CD4-positive, alpha-beta T cell treated with Interleukin-12 subunit alpha and Interleukin-12 subunit beta, for 1 hour (primary cell): ENCODE data around the gene MIOX.

Experiments
- DNase-seq: peaks from one replicate; pipeline ENCODE4 v3.0.0-alpha.2; 2020

Gene MIOX

DNA sequence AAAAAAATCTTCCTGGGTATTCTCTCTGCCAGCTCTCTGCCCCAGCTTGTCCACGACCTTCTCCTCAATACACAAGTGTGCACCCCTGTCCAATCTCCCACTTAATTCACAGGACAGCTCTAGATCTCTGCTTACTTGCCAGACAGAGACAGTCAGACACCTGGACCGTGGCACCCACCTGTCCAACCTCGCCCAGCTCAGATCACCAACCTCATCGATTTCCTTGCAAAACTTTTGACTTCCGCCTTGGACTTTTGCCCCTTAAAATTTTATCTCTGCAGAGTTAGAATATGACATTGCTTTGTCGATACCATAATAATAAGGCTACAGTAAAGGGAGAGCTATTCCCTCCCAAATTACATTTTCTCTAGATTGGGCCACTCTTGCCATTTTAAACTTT, 10.4 kb downstream of the MIOX start:
- no peak for DNase-seq

- DNase-seq: peak; percentile 81
Observed at GRCh38 chr22:50498322-50498890, 11.7 kb downstream of the MIOX start.

GRCh38 chr22:50500452-50500851, 13.8 kb downstream of the MIOX start:
- no peak for DNase-seq

DNA sequence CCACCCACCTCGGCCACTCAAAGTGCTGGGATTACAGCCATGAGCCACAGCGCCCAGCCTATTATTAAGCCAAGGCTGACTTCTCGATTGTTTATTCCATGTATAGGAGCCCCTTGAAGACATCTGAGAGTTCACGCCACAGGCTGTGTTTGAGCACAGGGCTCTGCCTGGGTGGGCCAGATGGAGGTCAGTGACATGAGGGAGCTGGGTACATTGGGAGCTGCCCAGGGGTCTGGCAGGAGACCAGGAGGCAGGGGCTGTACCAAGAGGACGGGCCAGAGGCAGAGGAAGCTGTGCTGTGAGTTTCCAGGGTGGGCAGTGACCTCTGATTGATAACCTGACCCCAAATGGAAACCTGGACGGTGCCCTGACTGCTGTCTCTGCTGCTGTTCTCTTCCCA, 15.4 kb downstream of the MIOX start:
- no peak for DNase-seq

DNA sequence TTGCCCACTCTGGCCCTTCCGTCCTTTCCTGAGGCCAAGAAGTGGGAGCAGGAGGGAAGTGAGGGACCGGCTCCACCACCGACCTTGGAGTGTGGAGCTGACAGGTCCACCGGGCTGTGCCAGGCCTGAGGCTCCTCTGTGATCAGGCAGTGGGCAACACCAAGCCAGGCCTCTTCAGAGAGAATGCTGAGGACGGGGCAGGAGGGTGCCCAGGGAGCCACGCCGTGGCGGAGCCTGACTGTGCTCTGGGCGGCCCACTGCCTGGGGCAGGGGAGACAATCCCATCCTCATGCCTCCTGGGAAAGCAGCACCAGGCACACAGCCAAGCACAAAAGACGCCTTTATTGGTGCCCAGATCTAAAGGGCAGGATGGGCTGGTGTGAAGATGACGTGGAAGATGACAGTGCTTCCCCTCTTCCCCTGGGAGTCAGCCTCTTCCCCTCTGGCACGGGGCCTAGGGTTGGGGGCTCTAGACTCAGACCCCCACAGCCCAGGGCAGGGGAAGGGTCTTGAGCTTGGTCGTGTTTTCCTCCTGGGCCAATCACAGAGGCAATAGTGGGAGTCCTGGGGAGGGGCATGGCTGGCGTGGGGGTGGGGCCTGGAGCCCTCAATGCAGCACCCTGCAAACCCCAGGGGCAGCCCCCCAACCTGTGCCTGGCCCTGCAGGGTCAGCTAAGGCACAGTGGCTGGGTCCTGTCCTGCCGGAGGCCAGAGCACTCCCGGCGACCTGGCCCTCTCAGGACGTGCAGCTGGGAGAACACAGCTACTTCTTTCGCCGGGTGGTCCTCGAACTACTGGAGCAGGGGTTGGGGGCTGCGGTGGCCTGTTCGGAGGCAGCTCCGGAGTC, 16.2 kb downstream of the MIOX start:
- DNase-seq: no peak

DNA sequence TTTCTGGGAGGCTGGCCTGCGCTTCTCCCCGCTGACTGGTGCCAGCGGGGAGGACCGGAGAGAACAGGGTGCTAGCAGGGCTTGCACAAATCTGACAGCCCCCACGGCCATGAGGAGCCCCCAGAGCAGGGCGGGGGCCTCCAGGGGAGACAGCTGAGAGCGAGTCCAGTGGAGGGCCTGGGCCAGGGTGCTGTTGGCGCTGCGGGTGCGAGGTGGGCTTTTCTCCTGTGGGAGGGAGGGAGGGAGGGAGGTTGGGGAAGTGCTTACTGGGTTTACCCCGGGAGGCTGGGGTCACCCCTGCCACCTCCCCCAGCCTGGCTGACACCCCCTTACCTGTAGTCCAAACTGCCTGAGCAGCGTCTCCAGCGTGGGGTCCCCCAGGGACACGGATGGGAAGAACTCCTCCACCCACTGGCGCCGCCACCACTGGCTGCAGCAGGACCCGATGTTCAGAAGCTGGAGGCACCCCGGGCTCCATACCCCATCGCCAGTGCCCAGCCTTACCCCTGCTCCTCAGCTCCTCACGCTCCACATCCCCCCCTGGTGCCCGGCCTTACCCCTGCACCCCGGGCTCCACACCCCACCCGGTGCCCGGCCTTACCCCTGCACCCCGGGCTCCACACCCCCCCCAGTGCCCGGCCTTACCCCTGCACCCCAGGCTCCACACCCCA, 17.0 kb downstream of the MIOX start:
- no peak for DNase-seq

DNA sequence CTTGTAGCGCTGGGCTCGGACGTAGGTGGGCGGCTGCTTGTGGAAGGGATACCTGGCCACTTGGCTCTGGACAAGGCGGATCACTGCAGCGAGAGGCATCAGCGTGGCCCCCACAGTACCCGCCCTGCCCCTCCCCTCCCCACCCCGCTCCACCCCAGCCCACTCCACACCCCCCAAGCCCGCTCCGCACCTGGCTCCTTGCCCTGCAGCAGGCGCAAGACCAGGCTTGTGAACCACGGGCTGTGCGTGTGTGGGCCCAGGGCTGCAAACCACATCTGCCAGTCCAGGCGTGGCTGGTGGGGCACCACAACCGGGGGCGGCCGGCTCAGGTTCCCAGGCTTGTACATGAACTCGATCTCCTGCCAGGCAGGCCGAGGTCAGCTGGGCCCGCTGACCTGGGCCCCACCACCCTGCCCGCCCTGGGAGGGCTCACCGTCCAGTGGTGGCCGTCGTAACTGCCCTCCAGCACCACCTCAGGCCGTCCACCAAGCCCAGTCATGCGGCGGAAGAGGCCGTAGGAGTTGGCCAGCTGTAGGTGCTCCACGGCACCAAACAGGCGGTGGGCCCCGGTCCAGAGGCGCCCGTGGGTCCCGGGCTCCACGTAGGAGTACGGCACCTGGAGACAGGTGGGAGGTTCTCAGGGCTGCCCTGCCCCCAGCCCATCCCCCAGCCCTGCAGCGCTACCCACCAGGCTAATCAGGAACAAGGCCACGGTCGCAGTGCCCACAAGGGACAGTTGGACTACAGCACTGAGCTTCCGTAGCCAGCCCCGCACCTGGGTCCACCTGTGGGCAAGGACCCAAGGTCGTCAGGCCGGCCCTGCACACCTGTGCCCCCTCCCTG, 17.9 kb downstream of the MIOX start:
- no peak for DNase-seq

DNA sequence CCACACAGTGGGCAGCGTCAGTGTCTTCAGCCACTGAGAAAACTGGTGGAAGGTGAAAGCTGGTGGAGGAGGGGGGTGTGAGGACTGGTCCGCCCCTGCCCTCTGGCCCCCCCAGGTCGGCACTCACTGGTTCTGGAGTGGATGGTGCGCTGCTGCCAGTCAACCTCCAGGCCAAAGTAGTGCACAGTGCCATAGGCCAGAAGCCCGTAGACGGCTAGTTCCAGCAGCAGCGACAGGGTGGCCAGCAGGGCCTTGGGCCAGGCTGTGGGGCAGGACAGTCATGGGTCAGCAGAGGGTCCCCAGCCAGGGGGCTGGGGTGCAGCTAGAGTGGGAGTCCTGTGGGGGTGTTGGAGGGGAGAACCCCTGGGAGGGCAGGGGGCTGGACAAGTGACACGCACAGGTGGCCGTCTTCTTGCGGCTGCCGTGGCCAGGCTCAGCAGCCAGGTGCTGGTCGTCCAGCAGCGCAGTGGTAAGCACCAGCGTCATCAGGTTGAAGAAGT, 18.7 kb downstream of the MIOX start:
- DNase-seq: no peak

DNA sequence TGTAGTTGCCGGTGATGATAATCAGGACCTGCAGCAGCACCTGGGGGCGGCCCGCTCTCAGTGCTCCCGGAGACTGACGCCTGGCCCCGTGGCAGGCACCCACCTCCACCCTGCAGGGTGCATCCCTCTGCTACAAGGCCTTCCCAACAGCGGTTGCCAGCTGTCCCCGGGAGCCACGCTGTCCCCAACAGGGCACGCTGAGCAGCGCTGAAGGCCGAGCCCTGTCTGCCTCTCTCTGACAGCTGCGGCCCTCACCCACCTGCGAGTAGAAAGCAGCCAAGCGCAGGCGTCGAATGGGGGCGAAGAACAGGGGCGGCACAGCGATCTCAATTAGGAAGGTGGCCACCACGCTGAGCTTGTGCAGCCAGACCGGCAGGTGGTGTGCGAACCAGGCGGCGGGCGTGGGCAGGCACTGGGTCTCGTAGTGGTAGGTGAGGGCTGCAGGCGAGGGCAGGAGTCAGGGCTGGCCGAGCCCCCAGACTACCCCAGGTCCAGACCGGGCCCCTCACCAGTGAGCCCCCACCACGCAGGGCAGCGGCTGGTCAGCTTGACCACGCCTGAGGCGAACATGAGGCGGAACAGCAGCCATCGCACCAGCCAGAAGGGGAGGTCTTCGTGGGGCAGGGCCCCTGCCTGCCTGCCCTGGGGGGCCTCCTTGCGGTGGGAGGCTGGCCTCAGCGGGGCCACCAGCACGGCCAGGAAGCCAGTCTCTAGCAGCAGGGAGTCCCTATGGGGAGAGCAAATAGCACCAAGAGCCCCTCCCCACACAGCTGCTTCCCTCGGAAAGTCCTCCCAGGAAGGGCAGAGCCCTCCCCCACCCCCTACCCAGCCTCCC, 19.3 kb downstream of the MIOX start:
- no peak for DNase-seq

- no peak for DNase-seq
Observed at GRCh38 chr22:50506611-50507420, 20.2 kb downstream of the MIOX start.

DNA sequence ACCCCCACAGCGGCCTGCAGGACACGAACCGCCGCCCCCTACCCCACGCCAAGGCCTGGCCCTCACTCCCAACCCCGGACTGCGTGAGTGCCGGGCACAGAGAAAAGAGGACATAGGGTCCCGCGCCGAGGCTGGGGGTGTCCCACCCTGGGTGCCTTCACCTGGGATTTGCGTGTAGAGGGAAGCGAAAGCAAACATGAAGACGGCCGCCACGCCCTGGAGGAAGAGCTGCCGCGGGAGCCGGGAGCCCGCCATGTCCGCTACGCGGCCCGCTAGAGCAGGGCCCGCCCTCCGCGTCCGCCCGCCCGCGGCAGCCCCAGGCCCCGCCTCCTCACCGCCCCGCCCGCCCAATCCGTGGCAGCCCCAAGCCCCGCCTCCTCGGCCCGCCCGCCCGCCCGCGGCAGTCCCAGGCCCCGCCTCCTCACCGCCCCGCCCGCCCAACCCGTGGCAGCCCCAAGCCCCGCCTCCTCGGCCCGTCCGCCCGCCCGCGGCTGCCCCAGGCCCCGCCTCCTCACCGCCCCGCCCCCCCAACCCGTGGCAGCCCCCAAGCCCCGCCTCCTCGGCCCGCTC, 20.8 kb downstream of the MIOX start, which contains the start of gene LMF2:
Gene LMF2, minus strand, starts transcription at position 282 of the 570 bp plus-strand sequence. Its CDS starts 27 bp downstream, at position 255.
- DNase-seq: peak; percentile 94

DNA sequence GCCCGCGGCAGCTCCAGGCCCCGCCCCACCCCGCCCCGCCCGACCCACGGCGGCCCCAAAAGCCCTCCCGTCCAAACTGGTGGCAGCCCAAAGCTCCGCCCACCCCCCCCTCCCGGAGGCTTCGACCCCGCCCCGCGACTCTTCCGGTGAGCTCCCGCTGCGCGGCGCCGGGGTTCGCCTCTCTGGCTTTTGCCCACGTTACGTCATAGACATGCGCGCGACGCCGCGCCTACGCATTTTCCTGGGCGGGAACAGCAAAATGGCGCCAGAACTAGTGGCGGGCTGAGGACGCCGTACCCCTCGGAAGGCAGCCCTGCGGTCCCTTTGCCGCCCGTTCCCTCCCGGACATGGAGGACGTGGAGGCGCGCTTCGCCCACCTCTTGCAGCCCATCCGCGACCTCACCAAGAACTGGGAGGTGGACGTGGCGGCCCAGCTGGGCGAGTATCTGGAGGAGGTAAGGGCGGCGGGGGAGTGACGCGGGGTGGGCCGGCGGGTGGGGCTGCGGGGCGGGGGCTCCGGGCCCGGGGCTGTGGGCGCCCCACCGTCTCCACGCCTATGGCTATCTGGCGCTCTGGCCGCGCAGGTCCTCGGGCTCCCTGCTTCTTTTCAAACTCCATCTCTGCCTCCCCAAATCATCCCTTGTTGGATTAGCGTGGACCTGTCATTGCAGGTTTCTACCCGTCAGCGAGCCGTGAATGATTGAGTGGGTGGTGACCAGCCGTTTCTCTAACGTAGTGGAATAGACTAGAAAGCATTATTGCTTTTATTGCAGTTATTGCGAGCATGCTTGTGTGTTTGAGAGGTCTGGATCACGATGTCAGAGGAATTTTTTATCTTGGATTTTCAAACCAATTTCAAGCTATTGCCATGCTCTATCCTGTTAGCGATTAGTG, 21.6 kb downstream of the MIOX start, which contains the start of gene NCAPH2:
Gene NCAPH2, plus strand, starts transcription at position 234 of the 894 bp plus-strand sequence. Its CDS starts 114 bp downstream, at position 348.
- peak; percentile 97 for DNase-seq

DNA sequence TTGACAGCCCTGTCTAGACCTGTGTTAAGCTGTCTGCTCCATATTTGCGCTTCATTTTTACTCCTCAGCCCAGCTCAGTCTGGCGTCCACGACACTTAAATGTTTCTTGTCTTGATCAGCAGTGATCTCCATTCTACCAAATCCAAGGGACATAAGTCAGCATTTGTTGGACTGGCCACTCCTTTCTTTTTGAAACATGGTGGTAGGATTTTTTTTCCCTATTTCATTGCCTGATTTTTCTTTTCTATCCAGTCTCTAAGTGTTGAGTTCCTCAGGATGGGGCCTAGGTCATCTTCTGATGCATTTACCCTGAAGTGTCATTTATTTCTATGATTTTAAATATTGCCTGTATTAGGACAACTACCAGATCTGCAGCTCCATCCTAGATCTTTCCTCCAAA, 22.2 kb downstream of the MIOX start:
- no peak for DNase-seq

GRCh38 chr22:50513175-50513574, 26.5 kb downstream of the MIOX start:
- no peak for DNase-seq

GRCh38 chr22:50516068-50516467, 29.4 kb downstream of the MIOX start:
- no peak for DNase-seq

- no peak for DNase-seq
Observed at GRCh38 chr22:50516891-50517290, 30.2 kb downstream of the MIOX start.

DNA sequence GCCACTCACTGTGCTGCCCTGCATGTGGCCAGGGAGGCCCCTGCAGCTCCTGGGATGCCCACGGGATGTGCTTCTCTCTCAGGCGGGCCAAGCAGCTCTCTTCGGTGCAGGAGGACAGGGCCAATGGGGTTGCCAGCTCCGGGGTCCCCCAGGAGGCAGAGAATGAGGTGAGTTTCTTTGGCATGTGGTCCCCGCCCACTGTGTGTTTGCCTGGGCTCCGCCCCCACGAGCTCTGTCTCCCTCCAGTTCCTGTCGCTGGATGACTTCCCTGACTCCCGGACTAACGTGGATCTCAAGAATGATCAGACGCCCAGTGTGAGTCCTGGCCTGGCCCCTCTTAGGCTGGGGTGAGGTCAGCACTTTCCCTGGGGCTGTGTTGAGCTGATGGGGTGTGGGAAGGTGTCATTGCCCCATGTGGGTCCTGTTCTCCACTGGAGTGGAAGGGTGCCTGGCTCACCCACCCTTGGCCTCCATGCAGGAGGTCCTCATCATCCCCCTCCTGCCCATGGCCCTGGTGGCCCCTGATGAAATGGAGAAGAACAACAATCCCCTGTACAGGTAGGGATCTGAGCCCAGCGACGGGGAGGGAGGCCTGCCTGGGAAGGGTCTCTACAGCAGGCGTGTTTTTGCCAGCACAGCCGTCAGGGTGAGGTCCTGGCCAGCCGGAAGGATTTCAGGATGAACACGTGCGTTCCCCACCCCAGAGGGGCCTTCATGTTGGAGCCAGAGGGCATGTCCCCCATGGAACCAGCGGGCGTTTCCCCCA, 31.0 kb downstream of the MIOX start:
- DNase-seq: no peak

GRCh38 chr22:50518606-50519005, 31.9 kb downstream of the MIOX start:
- DNase-seq: no peak

GRCh38 chr22:50519151-50519550, 32.5 kb downstream of the MIOX start:
- no peak for DNase-seq
